ENCODE data around the gene KLK4. TPM values are rescaled to one million over a fixed set of nuclear protein-coding genes. Genes with fewer than 3 reads are reported as not detected.

The KLK4 gene
- total and polyA plus RNA-seq, 2 of the 4 experiments (the other 2 are of a cell fraction), result not detected

DNA sequence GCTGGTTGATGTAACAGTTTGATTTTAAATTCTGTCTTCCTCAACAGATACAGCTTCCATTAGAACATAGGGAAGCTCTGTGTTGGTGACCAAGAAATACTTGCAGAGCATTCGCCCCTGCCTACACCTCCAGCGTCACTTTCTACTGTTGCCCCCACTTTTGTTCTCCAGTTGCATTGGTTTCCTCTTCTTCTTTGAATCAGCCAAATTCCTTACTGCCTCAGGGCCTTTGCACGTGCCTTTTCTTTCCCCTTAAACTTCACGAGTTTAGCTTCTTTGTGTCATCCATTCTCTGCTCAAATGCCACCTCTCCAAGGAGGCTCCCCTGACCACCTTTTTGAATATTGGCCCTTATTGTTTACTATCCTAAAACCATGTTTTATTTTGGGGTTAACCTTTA, 35.9 kb upstream of the KLK4 start:
- no peak overlapping the region for H4K91ac ChIP-seq (ENCODE audit: insufficient read depth, low read depth, low read length)
- CTCF ChIA-PET, result no interaction called here
- H3K9me1 ChIP-seq (ENCODE audit: insufficient read depth, low read length), result no peaks in the 10 kb centered on the region
- H4K5ac ChIP-seq (ENCODE audit: low read depth, low read length), result no peak overlapping the region
- no peak overlapping the region for H3K56ac ChIP-seq (ENCODE audit: extremely low read depth, insufficient read depth, low read length)
- H3K4me3 ChIP-seq (ENCODE audit: insufficient read depth, low read depth, low read length), result no peak overlapping the region
- no peak overlapping the region for H3K4me2 ChIP-seq (ENCODE audit: low read depth, low read length)
- no peaks in the 10 kb centered on the region for H4K20me1 ChIP-seq (ENCODE audit: insufficient read depth, low read length)
- ATAC-seq (ENCODE audit: low read depth), result no peak
- no peak overlapping the region for H3K14ac ChIP-seq (replicated peaks; ENCODE audit: low read depth, low read length)
- H2AFZ ChIP-seq (replicated peaks; ENCODE audit: low read length, poor library complexity), result no peak overlapping the region
- TF ChIP-seq MAFK (IDR thresholded peaks at IDR 0.05; ENCODE audit: low read depth, low read length) (no peak), CEBPB (IDR thresholded peaks at IDR 0.05; ENCODE audit: low read depth, low read length) (no peak), NFE2L2 (IDR thresholded peaks at IDR 0.05; ENCODE audit: low read depth, low read length) (no peak), POLR2A (IDR thresholded peaks at IDR 0.05; ENCODE audit: low read depth, low read length) (no peak), FOS (IDR thresholded peaks at IDR 0.05; ENCODE audit: low read depth, low read length) (no peak), MAZ (IDR thresholded peaks at IDR 0.05; ENCODE audit: borderline replicate concordance, low read depth, low read length) (no peak)
- TF ChIP-seq, protein P1, sequence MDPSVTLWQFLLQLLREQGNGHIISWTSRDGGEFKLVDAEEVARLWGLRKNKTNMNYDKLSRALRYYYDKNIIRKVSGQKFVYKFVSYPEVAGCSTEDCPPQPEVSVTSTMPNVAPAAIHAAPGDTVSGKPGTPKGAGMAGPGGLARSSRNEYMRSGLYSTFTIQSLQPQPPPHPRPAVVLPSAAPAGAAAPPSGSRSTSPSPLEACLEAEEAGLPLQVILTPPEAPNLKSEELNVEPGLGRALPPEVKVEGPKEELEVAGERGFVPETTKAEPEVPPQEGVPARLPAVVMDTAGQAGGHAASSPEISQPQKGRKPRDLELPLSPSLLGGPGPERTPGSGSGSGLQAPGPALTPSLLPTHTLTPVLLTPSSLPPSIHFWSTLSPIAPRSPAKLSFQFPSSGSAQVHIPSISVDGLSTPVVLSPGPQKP (IDR thresholded peaks at IDR 0.05; ENCODE audit: borderline replicate concordance, low read depth, low read length), result no peak
- no peak overlapping the region for H3K18ac ChIP-seq (ENCODE audit: low read depth, low read length)
- no peaks in the 10 kb centered on the region for H3K36me3 ChIP-seq (ENCODE audit: control insufficient read depth, insufficient read depth, low read length)
- H2BK120ac ChIP-seq (ENCODE audit: low read depth, low read length), result no peak overlapping the region
- intact Hi-C loops (cut with micrococcal nuclease), result no loop called here
- POLR2A ChIA-PET (ENCODE audit: unreplicated experiment), result no interaction called here
- H2BK15ac ChIP-seq (ENCODE audit: low read depth, low read length), result no peak overlapping the region
- peaks cover 21% of the 10 kb centered on the region; the same call in 1 of the 2 replicates for H3K9me3 ChIP-seq (ENCODE audit: control insufficient read depth, insufficient read depth, low read length)
- H3K27me3 ChIP-seq (ENCODE audit: control insufficient read depth, insufficient read depth, low read length), result no peaks in the 10 kb centered on the region
- H2BK20ac ChIP-seq (ENCODE audit: low read depth, low read length), result no peak overlapping the region
- no peak overlapping the region for H3K9ac ChIP-seq (ENCODE audit: low read depth, low read length)
- no peaks in the 10 kb centered on the region for H3K4me1 ChIP-seq (ENCODE audit: control insufficient read depth, insufficient read depth, low read length)
- H3K4ac ChIP-seq (ENCODE audit: low read depth, low read length), result no peak overlapping the region
- H3K27ac ChIP-seq (ENCODE audit: insufficient read depth, low read length), result no peak overlapping the region
- dilution Hi-C loops (cut with HindIII; ENCODE audit: low sequenced_read_pairs, unreplicated experiment), result no loop called here
- H2AK9ac ChIP-seq (replicated peaks; ENCODE audit: low read depth, low read length, poor library complexity), result no peak overlapping the region
- in situ Hi-C loops (cut with MboI; ENCODE audit: low sequenced_read_pairs), result no loop called here
- H3K23ac ChIP-seq (ENCODE audit: low read depth, low read length), result no peak overlapping the region
- H2BK5ac ChIP-seq (ENCODE audit: low read depth, low read length, poor library complexity, severe bottlenecking), result no peak overlapping the region
- DNase-seq, result no peak
- no peak overlapping the region for H4K8ac ChIP-seq (ENCODE audit: low read depth in 2 of 2, low read length in 2 of 2)
- BruUV-seq (replicated peaks), result no TSS peak
- 54% methylated on average over 3 of the region's 4 CpGs; no CpG with 5 or more reads in 1 of the 2 experiments for WGBS, 2 experiments (ENCODE audit: extremely low coverage in 2 of 2, insufficient read length in 1 of 2)
- H2AK5ac ChIP-seq (ENCODE audit: low read depth, low read length), result no peak overlapping the region
- H3K79me1 ChIP-seq (ENCODE audit: low read depth in 1 of 2, low read length in 2 of 2), result no peaks in the 10 kb centered on the region

All from IMR-90 (cell line).